ENCODE measurements around the gene PRKCH.

The PRKCH gene

GRCh38 chr14:61557854-61558253, 236.5 kb downstream of the PRKCH start:
- no peak for DNase-seq

GRCh38 chr14:61558271-61558670, 236.9 kb downstream of the PRKCH start:
- DNase-seq = peak; percentile 89 to 93

GRCh38 chr14:61559641-61560201, 238.3 kb downstream of the PRKCH start:
- no peak for DNase-seq

GRCh38 chr14:61560323-61560722, 238.9 kb downstream of the PRKCH start:
- no peak for DNase-seq

- no peak for DNase-seq
Measured at GRCh38 chr14:61561104-61561503, 239.7 kb downstream of the PRKCH start.

- peak in 1 of 2 experiments; percentile 14 for DNase-seq
Measured at GRCh38 chr14:61561657-61562276, 240.4 kb downstream of the PRKCH start.

GRCh38 chr14:61562321-61563161, 241.2 kb downstream of the PRKCH start:
- DNase-seq = no peak

GRCh38 chr14:61563162-61563511, 241.8 kb downstream of the PRKCH start:
- peak in 1 of 2 experiments; percentile 63 for DNase-seq

GRCh38 chr14:61563880-61564617, 242.7 kb downstream of the PRKCH start:
- no peak for DNase-seq

GRCh38 chr14:61564618-61565091, 243.3 kb downstream of the PRKCH start:
- no peak for DNase-seq

- DNase-seq = no peak
Measured at GRCh38 chr14:61565181-61565580, 243.8 kb downstream of the PRKCH start.

GRCh38 chr14:61565836-61566536, 244.6 kb downstream of the PRKCH start:
- no peak for DNase-seq

- DNase-seq = peak in 1 of 2 experiments; percentile 45
Measured at GRCh38 chr14:61566537-61567225, 245.3 kb downstream of the PRKCH start.

GRCh38 chr14:61567838-61568571, 246.6 kb downstream of the PRKCH start:
- DNase-seq = no peak

GRCh38 chr14:61568572-61569011, 247.2 kb downstream of the PRKCH start:
- DNase-seq = no peak

- DNase-seq = no peak
Measured at GRCh38 chr14:61569308-61569707, 247.9 kb downstream of the PRKCH start.

GRCh38 chr14:61569812-61570548, 248.6 kb downstream of the PRKCH start:
- DNase-seq = no peak

- no peak for DNase-seq
Measured at GRCh38 chr14:61570549-61571290, 249.3 kb downstream of the PRKCH start.

- no peak for DNase-seq
Measured at GRCh38 chr14:61571917-61572316, 250.5 kb downstream of the PRKCH start.

- no peak for DNase-seq
Measured at GRCh38 chr14:61573321-61573720, 251.9 kb downstream of the PRKCH start.
